PFSK-1 (cell line): ENCODE data around the gene KIAA0232.

Experiments
- FOXP2 ChIP-seq: optimal IDR thresholded peaks from 2 replicates; pipeline ENCODE3; 2011; ENCODE audit warnings: borderline replicate concordance, control low read depth, inconsistent platforms; ENCODE audit not compliant: insufficient read depth; ENCODE audit errors: extremely low read length, extremely low read depth
- POLR2AphosphoS5 ChIP-seq: IDR thresholded peaks from 2 replicates; pipeline ENCODE4 v1.6.1; 2012; ENCODE audit warnings: low read depth, mild to moderate bottlenecking, control low read depth, low read length, moderate library complexity
- SIN3A ChIP-seq: IDR thresholded peaks from 2 replicates; pipeline ENCODE4 v1.6.1; 2012; ENCODE audit warnings: mild to moderate bottlenecking, low read length, moderate library complexity, borderline replicate concordance; ENCODE audit not compliant: insufficient read depth
- TAF1 ChIP-seq: IDR thresholded peaks from 2 replicates; pipeline ENCODE4 v1.6.1; 2012; ENCODE audit warnings: low read length, control low read depth, borderline replicate concordance; ENCODE audit not compliant: insufficient read depth
- TF ChIP-seq, protein P1 (sequence below), 2 experiments: IDR thresholded peaks; 2 replicates each; pipeline versions ENCODE4 v1.6.1 to v1.8.0; 2011 to 2012; ENCODE audit warnings: low read depth in 2 of 2, low read length in 2 of 2, control low read depth in 1 of 2, inconsistent platforms in 1 of 2, mild to moderate bottlenecking in 1 of 2, moderate library complexity in 1 of 2; ENCODE audit not compliant: insufficient read depth in 1 of 2

Gene KIAA0232

DNA sequence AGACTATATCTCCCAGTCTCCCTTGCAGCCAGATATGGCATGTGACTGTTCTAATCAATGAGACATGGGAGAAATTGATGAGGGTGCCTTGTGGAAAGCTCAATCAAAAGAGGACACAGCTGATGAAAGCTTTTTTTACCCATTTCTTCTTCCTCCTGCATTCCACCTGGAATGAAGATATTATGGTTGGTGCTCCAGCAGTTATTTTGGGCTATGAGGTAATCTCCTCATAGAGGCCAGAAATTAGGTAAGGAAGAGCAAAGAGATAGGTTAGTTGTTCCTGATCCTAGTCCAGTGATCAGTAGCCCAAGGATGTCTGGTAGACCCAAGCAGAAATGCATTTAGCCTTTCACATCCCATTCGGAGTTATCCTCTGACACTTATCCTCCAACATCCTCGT lies 16.8 kb upstream of the KIAA0232 start:
- TF ChIP-seq, protein P1, sequence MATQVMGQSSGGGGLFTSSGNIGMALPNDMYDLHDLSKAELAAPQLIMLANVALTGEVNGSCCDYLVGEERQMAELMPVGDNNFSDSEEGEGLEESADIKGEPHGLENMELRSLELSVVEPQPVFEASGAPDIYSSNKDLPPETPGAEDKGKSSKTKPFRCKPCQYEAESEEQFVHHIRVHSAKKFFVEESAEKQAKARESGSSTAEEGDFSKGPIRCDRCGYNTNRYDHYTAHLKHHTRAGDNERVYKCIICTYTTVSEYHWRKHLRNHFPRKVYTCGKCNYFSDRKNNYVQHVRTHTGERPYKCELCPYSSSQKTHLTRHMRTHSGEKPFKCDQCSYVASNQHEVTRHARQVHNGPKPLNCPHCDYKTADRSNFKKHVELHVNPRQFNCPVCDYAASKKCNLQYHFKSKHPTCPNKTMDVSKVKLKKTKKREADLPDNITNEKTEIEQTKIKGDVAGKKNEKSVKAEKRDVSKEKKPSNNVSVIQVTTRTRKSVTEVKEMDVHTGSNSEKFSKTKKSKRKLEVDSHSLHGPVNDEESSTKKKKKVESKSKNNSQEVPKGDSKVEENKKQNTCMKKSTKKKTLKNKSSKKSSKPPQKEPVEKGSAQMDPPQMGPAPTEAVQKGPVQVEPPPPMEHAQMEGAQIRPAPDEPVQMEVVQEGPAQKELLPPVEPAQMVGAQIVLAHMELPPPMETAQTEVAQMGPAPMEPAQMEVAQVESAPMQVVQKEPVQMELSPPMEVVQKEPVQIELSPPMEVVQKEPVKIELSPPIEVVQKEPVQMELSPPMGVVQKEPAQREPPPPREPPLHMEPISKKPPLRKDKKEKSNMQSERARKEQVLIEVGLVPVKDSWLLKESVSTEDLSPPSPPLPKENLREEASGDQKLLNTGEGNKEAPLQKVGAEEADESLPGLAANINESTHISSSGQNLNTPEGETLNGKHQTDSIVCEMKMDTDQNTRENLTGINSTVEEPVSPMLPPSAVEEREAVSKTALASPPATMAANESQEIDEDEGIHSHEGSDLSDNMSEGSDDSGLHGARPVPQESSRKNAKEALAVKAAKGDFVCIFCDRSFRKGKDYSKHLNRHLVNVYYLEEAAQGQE (IDR thresholded peaks at IDR 0.05; ENCODE audit: insufficient read depth in 1 of 2, low read depth in 2 of 2, low read length in 2 of 2): no peak
- TF ChIP-seq POLR2AphosphoS5 (no peak), TAF1 (no peak), FOXP2 (no peak), SIN3A (no peak)

DNA sequence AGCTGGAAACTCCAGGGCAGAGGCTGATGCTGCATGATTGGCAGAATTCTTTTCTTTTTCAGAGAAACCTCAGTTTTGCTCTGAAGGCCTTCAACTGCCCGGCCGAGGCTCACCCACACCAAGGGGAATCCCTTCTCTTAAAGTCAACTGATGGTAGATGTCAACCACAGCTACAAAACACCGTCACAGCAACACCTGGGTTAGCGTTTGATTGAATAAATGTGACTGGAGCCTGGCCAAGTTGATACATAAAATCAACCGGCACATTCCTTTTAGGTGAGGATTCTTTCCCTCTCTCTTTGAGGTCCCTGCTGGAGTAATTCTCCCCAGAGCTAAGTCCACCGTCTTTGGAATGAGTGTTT lies 15.2 kb upstream of the KIAA0232 start:
- TF ChIP-seq FOXP2 (no peak), POLR2AphosphoS5 (no peak)

DNA sequence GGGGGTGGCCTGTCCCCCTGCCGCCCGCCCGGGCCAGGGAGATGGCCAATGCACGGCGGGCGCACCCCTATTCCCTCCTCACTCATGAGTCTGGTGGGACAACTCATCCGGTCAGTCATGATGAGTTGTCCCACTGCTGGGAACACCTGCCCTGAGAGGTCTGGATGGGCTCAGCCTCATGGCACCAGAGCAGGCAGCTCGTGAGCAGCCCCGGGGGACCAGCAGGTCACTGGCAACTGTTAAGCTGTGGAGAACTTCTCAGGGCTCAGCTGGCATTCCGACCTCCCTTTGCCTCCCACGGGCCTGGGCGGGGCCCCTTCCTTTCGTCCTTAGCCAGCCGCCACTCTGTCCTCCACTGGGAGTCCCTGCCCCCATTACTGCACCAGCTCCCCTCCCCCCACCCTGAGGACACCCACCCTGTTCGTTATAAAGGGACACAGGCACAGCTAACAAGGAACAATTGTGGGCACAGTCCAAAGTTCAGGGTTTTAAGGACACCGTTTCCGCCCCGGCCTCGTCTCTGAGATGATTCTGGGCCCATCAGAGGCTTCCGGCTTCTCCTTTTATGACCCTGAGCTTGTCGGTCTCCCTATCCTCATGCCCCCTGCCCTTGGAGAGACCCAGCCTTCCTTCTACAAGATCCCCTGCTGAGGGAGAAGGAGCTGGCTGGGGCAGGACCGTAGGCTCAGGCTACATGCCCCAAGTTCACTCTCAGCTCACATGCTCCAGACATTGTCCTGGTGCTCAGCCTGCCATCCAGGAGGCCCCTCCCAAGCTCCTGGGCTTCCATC lies 14.6 kb upstream of the KIAA0232 start:
- TF ChIP-seq FOXP2 (no peak), TAF1 (no peak), POLR2AphosphoS5 (no peak), SIN3A (no peak)
- TF ChIP-seq, protein P1 (IDR thresholded peaks at IDR 0.05; ENCODE audit: insufficient read depth in 1 of 2, low read depth in 2 of 2, low read length in 2 of 2): no peak

DNA sequence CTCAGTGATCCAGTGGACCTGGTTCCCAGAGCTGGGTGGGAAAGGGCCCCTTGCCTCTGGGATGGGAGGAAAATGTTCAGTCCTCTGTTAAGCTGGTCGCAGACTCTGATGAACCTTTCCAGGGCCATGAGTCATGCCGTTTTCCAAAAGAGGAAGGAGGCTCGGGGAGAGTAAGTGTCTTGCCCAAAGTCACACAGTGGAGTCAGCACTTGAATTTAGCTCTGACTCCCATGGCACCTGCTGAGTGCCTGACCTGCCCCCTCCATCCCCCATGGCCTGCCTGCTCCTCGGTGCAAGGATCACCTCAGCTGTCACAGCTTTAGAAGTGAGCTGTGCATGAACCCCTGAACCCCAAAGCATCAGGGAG lies 14.0 kb upstream of the KIAA0232 start:
- TF ChIP-seq SIN3A (no peak), POLR2AphosphoS5 (no peak), FOXP2 (no peak), TAF1 (no peak)
- TF ChIP-seq, protein P1 (IDR thresholded peaks at IDR 0.05; ENCODE audit: insufficient read depth in 1 of 2, low read depth in 2 of 2, low read length in 2 of 2): no peak

DNA sequence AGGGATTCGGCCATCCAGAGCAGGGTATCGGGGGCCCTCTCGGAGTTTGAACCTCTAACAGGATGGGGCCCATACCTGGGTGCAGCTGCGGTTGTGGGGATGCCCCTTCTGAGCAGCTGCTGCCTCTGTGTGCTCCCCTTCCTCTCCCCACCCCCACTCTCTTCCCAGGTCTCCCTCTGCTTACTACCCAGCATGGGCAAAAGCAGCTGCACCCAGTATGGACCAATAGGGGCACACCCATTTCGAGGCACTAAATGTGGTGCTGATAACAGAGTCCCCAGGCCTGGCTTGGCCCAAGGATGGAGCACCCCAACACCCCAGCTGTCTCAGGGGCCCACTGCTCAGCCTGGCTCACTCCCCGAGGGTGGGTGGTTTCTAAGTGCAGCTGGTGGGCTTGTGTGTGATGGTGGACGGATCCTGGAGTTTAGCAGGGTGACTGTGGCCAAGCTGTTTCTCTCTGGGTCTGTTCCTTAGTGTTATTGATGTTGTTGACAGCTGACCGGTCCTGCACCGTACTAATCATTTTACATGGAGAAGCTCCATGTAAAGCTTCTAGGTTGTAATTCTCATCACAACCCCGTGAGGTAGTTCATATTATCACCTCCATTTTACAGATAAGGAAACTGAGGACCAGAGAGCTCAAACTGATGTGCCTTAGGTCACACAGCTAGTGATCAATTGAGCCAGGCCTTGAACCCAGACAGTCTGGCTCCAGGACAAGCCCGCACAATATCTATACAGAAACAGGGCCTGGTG lies 13.1 kb upstream of the KIAA0232 start:
- no peak for TF ChIP-seq TAF1
- TF ChIP-seq POLR2AphosphoS5: no peak
- TF ChIP-seq SIN3A: no peak
- TF ChIP-seq, protein P1 (IDR thresholded peaks at IDR 0.05; ENCODE audit: insufficient read depth in 1 of 2, low read depth in 2 of 2, low read length in 2 of 2): no peak
- TF ChIP-seq FOXP2: no peak
